ENCODE results near the gene PLD2. TPM values are rescaled to one million over a fixed set of nuclear protein-coding genes. Genes with fewer than 3 reads are reported as not detected.

The PLD2 gene
- total and polyA plus RNA-seq, 9 of the 15 experiments (the other 6 are each of a cell fraction or from before 2014, with no cell fraction given): 0.20 to 7.5 (median 3.3) TPM

GRCh38 chr17:4851084-4851483 is 44.1 kb downstream of the PLD2 start:
- intact Hi-C loops (cut with micrococcal nuclease) (no loop called here), in situ Hi-C loops (cut with MboI) (no loop called here)
- Histone ChIP-seq H3K4me2 (ENCODE audit: insufficient read depth, low read length) (no peak overlapping the region), H3K9me3 (replicated peaks; ENCODE audit: control insufficient read depth, insufficient read depth, low read depth, low read length) (no peaks in the 10 kb centered on the region), H3K4me1 (replicated peaks in 1 of 2; ENCODE audit: control insufficient read depth in 2 of 2, insufficient read depth in 2 of 2, low read length in 2 of 2) (peaks cover 3 to 5% of the 10 kb centered on the region in 2 experiments; a peak in 2 of 5 replicates), H4K20me1 (replicated peaks; ENCODE audit: control insufficient read depth, insufficient read depth, low read length) (peaks cover 20% of the 10 kb centered on the region), H3K4me3 (no peak overlapping the region), H3K36me3 (ENCODE audit: control insufficient read depth, insufficient read depth, low read length) (peaks cover 13% of the 10 kb centered on the region; the same call in 2 of the 3 replicates), H3K79me2 (ENCODE audit: control insufficient read depth, insufficient read depth, low read length) (peaks cover 60% of the 10 kb centered on the region), H3K9me1 (ENCODE audit: control insufficient read depth, insufficient read depth, low read length) (peaks cover 3% of the 10 kb centered on the region), H3K27ac (ENCODE audit: extremely low read depth, low read depth, low read length) (no peak overlapping the region), H3K27me3 (ENCODE audit: control insufficient read depth in 2 of 2, insufficient read depth in 2 of 2, low read length in 2 of 2) (no peaks in the 10 kb centered on the region), H2AFZ (ENCODE audit: low read depth, low read length) (no peak overlapping the region), H3K9ac (ENCODE audit: insufficient read depth in 1 of 2, low read depth in 2 of 2, low read length in 2 of 2) (no peak overlapping the region)
- POLR2A ChIA-PET: no interaction called here
- no TSS peak for BruUV-seq (replicated peaks)
- 49% methylated on average over 3 of the region's 3 CpGs for WGBS (ENCODE audit: insufficient coverage, low coverage, missing lambda C conversion rate)
- TF ChIP-seq ZNF76 (CRISPR knock-in tag; IDR thresholded peaks at IDR 0.05; ENCODE audit: borderline replicate concordance): no peak
- no peak for TF ChIP-seq ILF3 (IDR thresholded peaks at IDR 0.05; ENCODE audit: borderline replicate concordance)
- TF ChIP-seq PHB2 (IDR thresholded peaks at IDR 0.05; ENCODE audit: low read depth): no peak
- TF ChIP-seq ZNF668 (CRISPR knock-in tag; IDR thresholded peaks at IDR 0.05): no peak
- no peak for TF ChIP-seq ZNF707 (CRISPR knock-in tag; conservative IDR thresholded peaks at IDR 0.05)
- no peak for TF ChIP-seq FOS (IDR thresholded peaks at IDR 0.05; ENCODE audit: extremely low read depth, insufficient read length)
- TF ChIP-seq MEF2A (IDR thresholded peaks at IDR 0.05; ENCODE audit: control insufficient read depth, low read depth, low read length): no peak
- no peak for TF ChIP-seq GATA2 (CRISPR knock-in tag; IDR thresholded peaks at IDR 0.05)
- TF ChIP-seq SP2 (IDR thresholded peaks at IDR 0.05; ENCODE audit: extremely low read depth, low read depth, low read length, poor library complexity, severe bottlenecking): no peak
- no peak for TF ChIP-seq EP400 (IDR thresholded peaks at IDR 0.05)
- no peak for FAIRE-seq
- ATAC-seq: no peak
- CTCF ChIA-PET (ENCODE audit: low intra/inter-chr PET ratio): no interaction called here
- DNase-seq (ENCODE audit: extremely low read depth in 1 of 4, low spot score in 3 of 4): no peak
